HG03439 (cell line): ENCODE measurements around the gene VPS8.

Source experiments
- ATAC-seq: cut with Tn5 transposase; IDR thresholded peaks from one replicate; pipeline ENCODE4 v1.9.1; 2021; ENCODE audit warnings: mild to moderate bottlenecking, moderate library complexity; ENCODE audit not compliant: unreplicated experiment

VPS8 gene

DNA sequence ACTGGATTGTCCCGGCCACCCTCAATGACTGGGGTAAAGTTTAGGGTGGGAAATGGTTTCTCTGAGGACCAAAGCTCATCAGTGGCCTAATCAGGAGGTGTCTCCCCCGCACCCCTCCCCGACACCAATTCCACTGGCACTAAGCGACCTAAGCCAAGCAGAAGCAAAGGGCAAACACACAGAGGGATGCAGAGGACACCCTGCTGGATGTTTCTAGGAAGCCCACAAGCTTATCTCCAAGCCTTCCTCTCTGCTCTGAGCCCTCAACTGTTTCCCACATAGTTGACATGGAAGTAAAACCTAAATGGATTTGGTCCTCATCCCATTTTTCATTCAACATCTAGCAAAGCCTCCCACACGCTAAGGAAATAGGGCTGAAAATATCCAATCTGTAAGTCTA lies 272.4 kb downstream of the VPS8 start:
- ATAC-seq: no peak

DNA sequence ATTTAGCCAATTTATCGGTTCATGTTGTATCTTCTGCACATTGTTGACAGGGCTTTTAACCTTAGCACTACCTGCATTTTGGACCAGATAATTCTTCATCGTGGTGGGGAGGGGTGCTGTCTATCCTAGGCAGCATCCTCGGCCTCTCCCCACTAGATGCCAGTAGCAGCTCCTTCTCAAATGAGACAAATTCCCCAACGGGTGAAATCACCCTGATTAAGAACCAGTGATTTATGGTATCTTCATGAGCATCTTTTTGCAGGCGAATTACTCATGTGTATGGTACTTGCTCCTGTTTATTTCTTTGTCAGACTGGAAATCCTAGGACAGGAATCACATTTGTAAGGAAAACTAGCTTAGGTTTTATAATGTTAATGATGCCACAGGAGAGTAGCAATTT lies 272.9 kb downstream of the VPS8 start:
- no peak for ATAC-seq

DNA sequence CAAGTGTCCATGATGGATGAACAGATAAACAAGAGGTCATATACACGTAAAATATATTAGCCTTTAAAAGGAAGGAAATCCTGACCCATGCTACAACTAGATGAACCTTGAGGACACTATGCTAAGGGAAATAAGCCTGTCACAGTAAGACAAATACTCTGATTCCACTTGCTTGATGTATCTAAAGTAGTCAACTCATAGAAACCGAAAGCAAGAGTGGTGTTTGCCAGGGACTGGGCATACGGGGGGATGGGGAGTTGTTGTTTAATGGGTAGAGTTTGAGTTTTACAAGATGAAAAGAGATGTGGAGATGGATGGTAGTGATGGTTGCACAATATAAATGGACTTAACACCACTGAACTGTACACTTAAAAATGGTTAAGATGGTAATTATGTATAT lies 275.5 kb downstream of the VPS8 start:
- no peak for ATAC-seq

DNA sequence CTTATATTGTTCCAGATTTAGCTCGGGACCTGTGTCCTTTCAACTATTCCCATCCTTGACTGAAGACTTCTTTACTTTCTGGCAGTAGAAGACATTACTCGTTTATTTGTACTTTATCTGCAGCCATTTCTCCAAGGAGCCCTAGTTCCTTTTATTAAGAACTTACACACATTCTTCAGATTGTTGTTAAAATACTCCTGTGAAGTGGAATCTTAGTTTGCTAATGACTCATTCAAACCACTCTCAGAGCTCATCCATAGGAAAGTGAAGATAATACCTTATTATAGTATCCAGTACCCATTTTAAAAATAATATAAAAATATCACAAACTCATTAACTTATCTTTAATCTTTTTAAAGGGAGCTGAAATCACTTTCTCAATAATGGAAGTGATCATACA lies 277.4 kb downstream of the VPS8 start:
- ATAC-seq: no peak

DNA sequence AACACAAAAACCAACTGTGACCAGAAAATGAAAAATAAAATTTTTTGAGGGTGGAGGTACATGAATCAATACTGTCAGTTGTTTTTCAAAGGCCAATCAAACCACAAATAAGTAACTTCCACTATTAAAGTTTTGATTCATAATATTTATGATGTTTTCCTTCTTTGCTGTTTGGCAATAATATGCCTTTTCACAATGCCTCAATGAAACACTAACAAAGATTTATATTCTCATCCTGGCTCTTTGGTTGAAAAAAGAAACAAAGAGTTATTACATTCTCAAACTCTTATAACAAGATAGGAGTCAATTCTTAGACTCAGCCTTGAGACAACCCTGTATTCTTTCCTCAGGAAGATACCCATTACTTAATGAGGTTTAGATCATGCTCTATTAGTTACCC lies 277.8 kb downstream of the VPS8 start:
- no peak for ATAC-seq

DNA sequence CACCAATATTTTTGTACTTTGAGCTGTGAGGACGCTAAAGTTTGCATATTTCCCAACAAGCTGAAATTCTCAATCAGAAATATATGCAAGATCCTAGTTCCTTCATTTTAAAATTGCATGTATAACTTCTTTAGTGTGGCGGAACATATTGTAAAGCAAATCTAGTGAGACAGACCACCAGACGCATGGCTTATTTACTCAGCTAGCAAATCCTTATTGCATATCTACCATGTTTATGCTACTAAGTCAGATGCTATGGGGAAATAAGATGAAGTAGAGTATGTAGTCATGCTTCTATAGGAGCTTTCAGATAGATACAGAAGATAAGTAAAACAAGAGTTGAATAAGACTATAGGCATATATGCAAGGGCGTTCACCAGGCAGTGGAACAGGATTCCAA lies 278.8 kb downstream of the VPS8 start:
- no peak for ATAC-seq

DNA sequence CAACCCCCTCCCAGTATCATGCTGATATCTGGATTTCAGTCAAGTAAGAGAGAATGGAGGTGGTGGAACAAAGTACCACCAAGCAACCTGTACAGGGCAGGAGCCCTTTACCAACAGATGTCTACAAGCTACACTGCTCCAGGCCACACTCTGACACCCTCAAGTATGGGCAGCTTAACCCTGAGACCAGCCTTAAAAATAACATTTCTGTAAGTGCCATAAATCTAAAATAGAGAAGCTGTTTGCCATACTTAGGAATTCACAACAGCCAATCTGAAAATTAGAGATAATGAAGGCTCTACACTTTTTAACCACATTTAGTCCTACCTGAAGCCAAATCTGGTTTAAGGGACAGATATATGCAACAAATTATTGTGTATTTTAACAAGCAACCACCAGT lies 281.1 kb downstream of the VPS8 start:
- no peak for ATAC-seq

DNA sequence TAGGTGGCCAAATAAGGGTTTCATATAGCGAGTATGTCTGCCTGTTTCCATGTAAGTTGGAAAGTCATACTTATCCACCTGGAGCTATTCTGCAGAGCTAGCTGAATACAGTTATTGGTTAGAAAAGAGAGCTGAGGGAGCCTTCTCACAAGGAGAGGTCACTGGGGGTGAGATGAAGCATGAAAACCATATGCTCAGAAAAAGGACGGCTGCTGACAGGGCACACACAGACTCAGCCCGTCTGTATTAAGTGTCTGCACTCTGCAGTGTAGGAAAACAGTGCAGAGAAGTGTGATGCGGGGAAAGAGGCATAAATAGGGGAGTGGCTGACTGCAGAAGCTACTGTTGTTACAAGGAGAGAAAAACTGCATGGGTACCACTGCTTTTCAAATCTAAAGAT lies 282.7 kb downstream of the VPS8 start:
- ATAC-seq: no peak
